ENCODE results near the gene ROBO2. TPM values are rescaled to one million over a fixed set of nuclear protein-coding genes. Genes with fewer than 3 reads are reported as not detected.

The ROBO2 gene
- total RNA-seq, 6 experiments from 2014 or later = 0.09 to 0.36 (median 0.20) TPM

DNA sequence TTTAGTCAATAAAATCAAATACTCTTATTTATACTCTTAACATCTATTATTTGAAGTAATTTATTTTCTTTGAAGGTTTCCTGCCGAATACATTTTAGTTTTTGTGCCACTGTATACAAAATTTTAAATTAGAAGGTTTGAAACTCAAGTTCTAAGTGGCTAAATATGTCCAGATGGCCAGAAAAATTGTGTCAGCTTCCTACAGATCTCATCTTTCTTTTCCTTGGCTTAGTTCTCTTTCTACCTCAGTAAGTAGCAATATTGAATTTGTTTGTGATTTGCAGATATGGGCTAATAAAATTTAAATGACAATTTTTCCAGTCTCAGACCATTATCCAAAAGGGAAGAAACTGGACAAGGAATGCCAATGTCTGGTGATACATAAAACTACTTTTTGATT lies 452.1 kb downstream of the ROBO2 start:
- DNase-seq = no peak
- no peak for TF ChIP-seq CTCF (IDR thresholded peaks at IDR 0.05)
- Mint-ChIP-seq H3K27me3 (ENCODE audit: insufficient read depth) (peaks cover 2% of the 10 kb centered on the region), H3K4me1 (ENCODE audit: low read depth) (no peaks in the 10 kb centered on the region), H3K9me3 (peaks cover 7% of the 10 kb centered on the region; the same call in 1 of the 2 replicates), H3K4me3 (no peak overlapping the region), H3K27ac (no peak overlapping the region), H3K36me3 (ENCODE audit: low read depth) (no peaks in the 10 kb centered on the region)

GRCh38 chr3:77500721-77501120 lies 460.8 kb downstream of the ROBO2 start:
- H3K4me3 Mint-ChIP-seq = no peak overlapping the region

DNA sequence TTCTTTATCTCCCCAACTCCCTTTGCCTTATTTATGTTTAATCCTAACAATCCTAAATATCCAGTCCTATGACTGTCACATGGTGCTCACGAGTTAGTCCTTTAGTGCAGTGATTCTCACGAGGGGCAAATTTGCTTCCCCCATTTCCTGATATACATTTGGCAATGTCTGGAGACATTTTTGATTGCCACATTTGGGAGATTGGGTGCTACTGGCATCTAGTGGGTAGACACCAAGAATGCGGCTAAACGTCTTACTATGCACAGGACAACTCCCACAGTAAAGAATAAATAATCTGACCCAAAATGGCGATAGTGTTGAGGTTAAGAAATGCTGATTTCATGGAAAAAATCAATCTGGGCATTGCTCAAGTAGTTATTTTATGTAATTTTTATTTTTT lies 466.5 kb downstream of the ROBO2 start:
- Mint-ChIP-seq H3K9me3 (no peaks in the 10 kb centered on the region; the same call in 1 of the 2 replicates), H3K36me3 (ENCODE audit: low read depth) (no peaks in the 10 kb centered on the region), H3K27me3 (ENCODE audit: insufficient read depth) (peaks cover 2% of the 10 kb centered on the region; the same call in 1 of the 2 replicates), H3K4me3 (no peak overlapping the region), H3K27ac (no peak overlapping the region), H3K4me1 (ENCODE audit: low read depth) (no peaks in the 10 kb centered on the region)
- TF ChIP-seq CTCF (IDR thresholded peaks at IDR 0.05) = no peak; the same call in 1 of the 2 replicates
- DNase-seq = peak; percentile 11

More at GRCh38 chr3:77500721-77501120, 460.8 kb downstream of the ROBO2 start:
- Mint-ChIP-seq H3K27ac (no peak overlapping the region), H3K9me3 (no peaks in the 10 kb centered on the region), H3K27me3 (ENCODE audit: insufficient read depth) (no peaks in the 10 kb centered on the region), H3K36me3 (ENCODE audit: low read depth) (no peaks in the 10 kb centered on the region), H3K4me1 (ENCODE audit: low read depth) (no peaks in the 10 kb centered on the region)
- no peak for DNase-seq
- TF ChIP-seq CTCF (IDR thresholded peaks at IDR 0.05) = no peak

- Mint-ChIP-seq H3K27ac (no peak overlapping the region), H3K27me3 (ENCODE audit: insufficient read depth) (peaks cover 2% of the 10 kb centered on the region; the same call in 1 of the 2 replicates), H3K4me1 (ENCODE audit: low read depth) (peaks cover 5% of the 10 kb centered on the region; the same call in 1 of the 2 replicates), H3K4me3 (no peak overlapping the region; the same call in 1 of the 2 replicates), H3K36me3 (ENCODE audit: low read depth) (no peaks in the 10 kb centered on the region), H3K9me3 (no peaks in the 10 kb centered on the region; the same call in 1 of the 2 replicates)
- DNase-seq = peak; percentile 11
- TF ChIP-seq CTCF (IDR thresholded peaks at IDR 0.05) = no peak
Observed at GRCh38 chr3:77513542-77513941, 473.6 kb downstream of the ROBO2 start.

DNA sequence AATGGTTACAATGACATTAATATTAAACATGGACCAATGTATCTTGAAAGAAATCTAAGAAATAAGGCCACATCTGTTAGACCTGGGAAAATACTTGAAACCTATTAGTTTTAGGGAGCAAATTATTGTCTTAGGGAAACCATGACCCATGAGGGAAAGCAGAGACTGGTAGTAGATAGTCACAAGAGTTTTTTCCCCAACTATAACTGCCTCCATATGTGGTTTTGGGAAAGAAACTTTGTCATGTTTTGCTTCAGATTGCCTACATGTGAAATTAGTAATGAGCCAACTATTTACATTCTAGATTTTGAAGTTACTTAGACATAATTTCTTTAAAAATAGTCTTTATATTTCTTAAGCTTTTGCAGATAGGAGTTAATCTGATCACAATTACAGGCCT lies 474.9 kb downstream of the ROBO2 start:
- no peak for DNase-seq
- no peak for TF ChIP-seq CTCF (IDR thresholded peaks at IDR 0.05)
- peaks cover 2% of the 10 kb centered on the region; the same call in 1 of the 2 replicates for H3K9me3 Mint-ChIP-seq
- no peak overlapping the region for H3K27ac Mint-ChIP-seq
- H3K27me3 Mint-ChIP-seq (ENCODE audit: insufficient read depth) = peaks cover 2% of the 10 kb centered on the region; the same call in 1 of the 2 replicates
- no peak overlapping the region for H3K4me3 Mint-ChIP-seq
- peaks cover 5% of the 10 kb centered on the region; the same call in 1 of the 2 replicates for H3K4me1 Mint-ChIP-seq (ENCODE audit: low read depth)
- 0 out of 2 replicates have a peak, but pooled peaks cover 2% of the 10 kb centered on the region for H3K36me3 Mint-ChIP-seq (ENCODE audit: low read depth)

All from HFFc6 (cell line).